Vagina (tissue), 2 donors: ENCODE data around the gene PRELID1. TPM values are rescaled to one million over a fixed set of nuclear protein-coding genes. Genes with fewer than 3 reads are reported as not detected.
"Not testable (repeated sequence)": the region's sequence is repeated elsewhere in the genome, so short reads cannot be mapped to it uniquely, and the experiment has no call there.

Experiments used
- DNase-seq, 2 donors: peaks; one replicate each; pipeline ENCODE4 v3.0.0-alpha.2; 2017; ENCODE audit errors: extremely low spot score in 2 of 2
- H3K27ac ChIP-seq: fragments of 200-600 bp; sonication (generic); one replicate; pipeline ENCODE4 v1.5.1; 2019
- H3K27me3 ChIP-seq: fragments of 200-600 bp; sonication (generic); one replicate; pipeline ENCODE4 v1.5.1; 2019
- H3K36me3 ChIP-seq, 2 donors: fragments of 200-600 bp; sonication (generic); one replicate each; pipeline ENCODE4 v1.5.1; 2017 to 2019
- H3K4me1 ChIP-seq: fragments of 200-600 bp; sonication (generic); one replicate; pipeline ENCODE4 v1.5.1; 2019
- H3K4me3 ChIP-seq, 2 donors: fragments of 200-600 bp; sonication (generic); 1 replicate in 1 of 2; 2 replicates in 1 of 2; pipeline ENCODE4 v1.5.1; 2016 to 2019
- H3K9me3 ChIP-seq: fragments of 200-600 bp; sonication (generic); one replicate; pipeline ENCODE4 v1.5.1; 2019
- CTCF ChIP-seq, 3 experiments: fragments of 450-650 bp in 2 of 3; fragments of 200-600 bp in 1 of 3; sonication (generic) in 1 of 3; IDR thresholded peaks; one replicate each; pipeline ENCODE4 v1.5.1; 2017 to 2019; ENCODE audit warnings: antibody characterized with exemption in 3 of 3, mild to moderate bottlenecking in 2 of 3, moderate library complexity in 2 of 3
- POLR2A ChIP-seq, 2 donors: fragments of 450-650 bp; IDR thresholded peaks; one replicate each; pipeline ENCODE4 v1.6.1; 2017; ENCODE audit warnings: antibody characterized with exemption in 2 of 2, mild to moderate bottlenecking in 2 of 2, moderate library complexity in 2 of 2
- POLR2AphosphoS5 ChIP-seq, 2 donors: sonication (generic); formaldehyde crosslinking; IDR thresholded peaks; one replicate each; pipeline ENCODE4 v1.9.0; 2017; ENCODE audit warnings: antibody characterized with exemption in 2 of 2, mild to moderate bottlenecking in 2 of 2, low read depth in 1 of 2; ENCODE audit not compliant: insufficient read depth in 1 of 2
- intact Hi-C: fragments of 100-400 bp; cut with DNase I; formaldehyde crosslinking; loops from one replicate; pipeline ENCODE4 v1.15.1; 2023
- total RNA-seq: library from RNA; depleted of rRNA; stranded (reverse); fragments of >200 nt; gene quantifications from one replicate; pipeline ENCODE4 v1.2.3, GENCODE V29; 2016

The PRELID1 gene
- total RNA-seq, 1 donor from 2014 or later, result 93.3 TPM

- intact Hi-C loops, result no loop called here
- peaks cover 6 to 48% of the 10 kb centered on the region in 2 donors for H3K36me3 ChIP-seq
- no peak overlapping the region for H3K4me3 ChIP-seq
- peaks cover 8% of the 10 kb centered on the region for H3K4me1 ChIP-seq
- H3K27me3 ChIP-seq, result no peaks in the 10 kb centered on the region
- no peak for TF ChIP-seq POLR2A (IDR thresholded peaks at IDR 0.05)
- TF ChIP-seq POLR2AphosphoS5 (IDR thresholded peaks at IDR 0.05; ENCODE audit: insufficient read depth in 1 of 2, low read depth in 1 of 2), result no peak
- TF ChIP-seq CTCF (IDR thresholded peaks at IDR 0.05), result no peak
- DNase-seq, result no peak
- no peaks in the 10 kb centered on the region for H3K9me3 ChIP-seq
- no peak overlapping the region for H3K27ac ChIP-seq
Measured at GRCh38 chr5:177339107-177339638, 35.6 kb downstream of the PRELID1 start.

GRCh38 chr5:177343000-177343399 lies 39.4 kb downstream of the PRELID1 start:
- intact Hi-C loops, result loop anchor here (10.0 kb wide), 1 partner anchor 1102 kb away; no protein-coding TSS in a partner anchor
- Histone ChIP-seq H3K4me1 (peaks cover 26% of the 10 kb centered on the region), H3K36me3 (peaks cover 0 to 18% of the 10 kb centered on the region in 2 donors)
- H3K4me3 ChIP-seq, H3K9me3 ChIP-seq, H3K27ac ChIP-seq, H3K27me3 ChIP-seq, DNase-seq: not testable (repeated sequence)

- no peak overlapping the region for H3K27ac ChIP-seq
- intact Hi-C loops, result loop anchor here (10.0 kb wide), 1 partner anchor 1101 kb away; no protein-coding TSS in a partner anchor
- no peak overlapping the region for H3K4me3 ChIP-seq
- H3K4me1 ChIP-seq, result peaks cover 33% of the 10 kb centered on the region
- no peak for DNase-seq
- H3K9me3 ChIP-seq, result no peaks in the 10 kb centered on the region
- no peaks in the 10 kb centered on the region for H3K27me3 ChIP-seq
- peaks cover 0 to 15% of the 10 kb centered on the region in 2 donors for H3K36me3 ChIP-seq
- TF ChIP-seq POLR2AphosphoS5 (IDR thresholded peaks at IDR 0.05; ENCODE audit: insufficient read depth in 1 of 2, low read depth in 1 of 2) (no peak), CTCF (IDR thresholded peaks at IDR 0.05) (no peak), POLR2A (IDR thresholded peaks at IDR 0.05) (no peak)
Measured at GRCh38 chr5:177343777-177344176, 40.2 kb downstream of the PRELID1 start.

GRCh38 chr5:177344891-177345290 lies 41.3 kb downstream of the PRELID1 start:
- intact Hi-C loops, result loop anchor here (10.0 kb wide), 1 partner anchor 1100 kb away; no protein-coding TSS in a partner anchor
- no peaks in the 10 kb centered on the region for H3K27me3 ChIP-seq
- H3K4me3 ChIP-seq, result no peak overlapping the region
- H3K9me3 ChIP-seq, result no peaks in the 10 kb centered on the region
- no peak overlapping the region for H3K27ac ChIP-seq
- TF ChIP-seq POLR2AphosphoS5 (IDR thresholded peaks at IDR 0.05; ENCODE audit: insufficient read depth in 1 of 2, low read depth in 1 of 2) (no peak), POLR2A (IDR thresholded peaks at IDR 0.05) (no peak), CTCF (IDR thresholded peaks at IDR 0.05) (no peak)
- DNase-seq, result no peak
- H3K36me3 ChIP-seq, result peaks cover 0 to 15% of the 10 kb centered on the region in 2 donors
- peaks cover 37% of the 10 kb centered on the region for H3K4me1 ChIP-seq

- H3K27me3 ChIP-seq, result no peaks in the 10 kb centered on the region
- intact Hi-C loops, result loop anchor here (10.0 kb wide), 1 partner anchor 1098 kb away; no protein-coding TSS in a partner anchor
Measured at GRCh38 chr5:177346820-177347219, 43.2 kb downstream of the PRELID1 start.

More at GRCh38 chr5:177346820-177347219, 43.2 kb downstream of the PRELID1 start:
- Histone ChIP-seq H3K4me1 (peaks cover 50% of the 10 kb centered on the region), H3K36me3 (peaks cover 0 to 11% of the 10 kb centered on the region in 2 donors), H3K27ac (no peak overlapping the region), H3K9me3 (no peaks in the 10 kb centered on the region), H3K4me3 (no peak overlapping the region)
- no peak for DNase-seq
- TF ChIP-seq POLR2AphosphoS5 (IDR thresholded peaks at IDR 0.05; ENCODE audit: insufficient read depth in 1 of 2, low read depth in 1 of 2) (no peak), CTCF (IDR thresholded peaks at IDR 0.05) (no peak), POLR2A (IDR thresholded peaks at IDR 0.05) (no peak)
